Omental fat pad (tissue), 4 donors: Measurements from ENCODE around the gene ANKRD37. TPM values are rescaled to one million over a fixed set of nuclear protein-coding genes. Genes with fewer than 3 reads are reported as not detected.

Experiments
- ATAC-seq: fragments of 150-250 bp; one replicate; pipeline ENCODE4 v1.9.1; 2016; ENCODE audit warnings: mild to moderate bottlenecking, moderate library complexity; ENCODE audit not compliant: low FRiP score
- DNase-seq: peaks from one replicate; pipeline ENCODE4 v3.0.0-alpha.2; 2019; ENCODE audit warnings: low spot score
- CTCF ChIP-seq, 3 donors: fragments of 450-650 bp; IDR thresholded peaks; one replicate each; pipeline ENCODE4 v1.5.1; 2016 to 2017; ENCODE audit warnings: antibody characterized with exemption in 3 of 3, mild to moderate bottlenecking in 3 of 3, moderate library complexity in 2 of 3
- total RNA-seq, 4 donors: library from RNA; depleted of rRNA; stranded (reverse); fragments of >200 nt; gene quantifications; one replicate each; pipeline ENCODE4 v1.1.0, GENCODE V29; 2016

ANKRD37 gene
- total RNA-seq, 4 donors from 2014 or later: 6.2 to 46.4 (median 11.1) TPM

GRCh38 chr4:185384930-185385331 lies 11.7 kb upstream of the ANKRD37 start:
- no peak for DNase-seq
- no peak for TF ChIP-seq CTCF (IDR thresholded peaks at IDR 0.05)
- ATAC-seq: no peak

DNA sequence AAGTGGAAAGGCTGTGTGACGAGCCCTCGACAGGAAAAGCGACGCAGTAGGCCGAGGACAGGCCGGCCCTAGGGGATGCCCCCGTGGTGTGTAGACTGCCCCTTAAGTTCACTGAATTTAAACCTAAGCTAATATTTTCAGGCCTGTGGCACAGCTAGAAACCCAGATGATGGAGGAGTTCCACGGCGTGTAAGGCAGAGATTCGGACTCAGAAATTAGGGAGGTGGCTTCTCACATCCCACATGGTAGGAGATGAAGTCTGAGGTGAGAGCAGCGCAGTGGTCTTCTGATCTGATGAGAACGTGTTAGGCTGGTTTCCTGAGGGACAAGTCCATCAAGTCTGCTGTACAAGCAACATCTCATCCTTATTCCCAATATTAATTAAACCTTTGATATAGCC lies 8.7 kb upstream of the ANKRD37 start:
- ATAC-seq (no peak), DNase-seq (no peak)
- TF ChIP-seq CTCF (IDR thresholded peaks at IDR 0.05): no peak

- no peak for TF ChIP-seq CTCF (IDR thresholded peaks at IDR 0.05)
- ATAC-seq (no peak), DNase-seq (no peak)
Measured at GRCh38 chr4:185390941-185391340, 5.7 kb upstream of the ANKRD37 start.

- TF ChIP-seq CTCF (IDR thresholded peaks at IDR 0.05): no peak
- DNase-seq (no peak), ATAC-seq (no peak)
Measured at GRCh38 chr4:185392156-185392555, 4.5 kb upstream of the ANKRD37 start.

DNA sequence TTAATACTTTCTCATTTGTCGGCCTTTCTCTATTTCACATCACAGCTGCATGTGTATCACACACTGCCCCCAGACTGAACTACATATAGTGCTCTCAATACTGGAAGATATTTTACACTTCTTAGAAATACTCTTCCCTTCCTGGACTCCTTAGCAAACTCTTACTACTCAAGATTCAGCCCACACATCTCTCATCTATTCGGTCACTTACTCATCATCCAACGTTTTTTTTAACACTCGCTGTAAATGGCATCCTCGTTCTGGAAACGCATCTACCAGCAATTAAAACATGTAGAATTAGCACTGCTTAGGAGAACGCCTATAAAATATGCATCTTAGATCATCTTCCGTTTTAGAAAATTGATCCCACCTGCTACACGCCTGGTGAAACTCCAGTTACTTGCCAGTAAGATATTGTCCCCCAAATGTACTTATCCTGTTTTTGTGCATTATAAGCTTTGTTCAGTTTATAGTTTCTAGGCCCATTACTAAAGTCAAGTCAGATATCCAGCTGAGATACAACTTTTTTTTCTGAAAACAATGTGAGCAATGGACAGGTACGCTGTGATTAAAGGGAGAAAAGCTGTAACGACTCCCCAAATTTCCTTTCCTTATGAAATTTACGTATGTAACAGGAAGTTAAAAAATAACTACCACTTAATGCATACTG lies 1.9 kb upstream of the ANKRD37 start:
- DNase-seq: no peak
- no peak for TF ChIP-seq CTCF (IDR thresholded peaks at IDR 0.05)
- ATAC-seq: no peak

GRCh38 chr4:185395238-185395955 lies 1.2 kb upstream of the ANKRD37 start, which contains the start of gene LRP2BP:
Gene LRP2BP (minus strand): TSS chr4:185395924. CDS start chr4:185378186, 17,738 bp downstream.
- no peak for TF ChIP-seq CTCF (IDR thresholded peaks at IDR 0.05)
- DNase-seq: no peak
- ATAC-seq: no peak
